ENCODE measurements around the gene C22orf39.

- no peak for TF ChIP-seq EZH2 (IDR thresholded peaks at IDR 0.05; ENCODE audit: borderline replicate concordance, control insufficient read depth, low read depth, low read length)
- no peak for TF ChIP-seq RCOR1 (conservative IDR thresholded peaks at IDR 0.05; ENCODE audit: low read depth, low read length)
- TF ChIP-seq CHD4 (IDR thresholded peaks at IDR 0.05) = no peak
- TF ChIP-seq POLR2AphosphoS5 (IDR thresholded peaks at IDR 0.05; ENCODE audit: low read length) = 0 out of 2 replicates have a peak, but pooled peaks have one; percentile 21
- TF ChIP-seq CEBPB (IDR thresholded peaks at IDR 0.05; ENCODE audit: borderline replicate concordance in 1 of 2, low read depth in 2 of 2, low read length in 2 of 2) = no peak
- TF ChIP-seq POLR2A (IDR thresholded peaks at IDR 0.05; ENCODE audit: low read depth, low read length) = no peak
- no peak for TF ChIP-seq USF2 (IDR thresholded peaks at IDR 0.05; ENCODE audit: borderline replicate concordance, low read depth, low read length)
- TF ChIP-seq, protein P1, sequence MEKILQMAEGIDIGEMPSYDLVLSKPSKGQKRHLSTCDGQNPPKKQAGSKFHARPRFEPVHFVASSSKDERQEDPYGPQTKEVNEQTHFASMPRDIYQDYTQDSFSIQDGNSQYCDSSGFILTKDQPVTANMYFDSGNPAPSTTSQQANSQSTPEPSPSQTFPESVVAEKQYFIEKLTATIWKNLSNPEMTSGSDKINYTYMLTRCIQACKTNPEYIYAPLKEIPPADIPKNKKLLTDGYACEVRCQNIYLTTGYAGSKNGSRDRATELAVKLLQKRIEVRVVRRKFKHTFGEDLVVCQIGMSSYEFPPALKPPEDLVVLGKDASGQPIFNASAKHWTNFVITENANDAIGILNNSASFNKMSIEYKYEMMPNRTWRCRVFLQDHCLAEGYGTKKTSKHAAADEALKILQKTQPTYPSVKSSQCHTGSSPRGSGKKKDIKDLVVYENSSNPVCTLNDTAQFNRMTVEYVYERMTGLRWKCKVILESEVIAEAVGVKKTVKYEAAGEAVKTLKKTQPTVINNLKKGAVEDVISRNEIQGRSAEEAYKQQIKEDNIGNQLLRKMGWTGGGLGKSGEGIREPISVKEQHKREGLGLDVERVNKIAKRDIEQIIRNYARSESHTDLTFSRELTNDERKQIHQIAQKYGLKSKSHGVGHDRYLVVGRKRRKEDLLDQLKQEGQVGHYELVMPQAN (conservative IDR thresholded peaks at IDR 0.05) = no peak
- no peak for TF ChIP-seq EGR1 (IDR thresholded peaks at IDR 0.05; ENCODE audit: borderline replicate concordance in 1 of 2, low read depth in 2 of 2, low read length in 2 of 2)
- TF ChIP-seq, protein P2, sequence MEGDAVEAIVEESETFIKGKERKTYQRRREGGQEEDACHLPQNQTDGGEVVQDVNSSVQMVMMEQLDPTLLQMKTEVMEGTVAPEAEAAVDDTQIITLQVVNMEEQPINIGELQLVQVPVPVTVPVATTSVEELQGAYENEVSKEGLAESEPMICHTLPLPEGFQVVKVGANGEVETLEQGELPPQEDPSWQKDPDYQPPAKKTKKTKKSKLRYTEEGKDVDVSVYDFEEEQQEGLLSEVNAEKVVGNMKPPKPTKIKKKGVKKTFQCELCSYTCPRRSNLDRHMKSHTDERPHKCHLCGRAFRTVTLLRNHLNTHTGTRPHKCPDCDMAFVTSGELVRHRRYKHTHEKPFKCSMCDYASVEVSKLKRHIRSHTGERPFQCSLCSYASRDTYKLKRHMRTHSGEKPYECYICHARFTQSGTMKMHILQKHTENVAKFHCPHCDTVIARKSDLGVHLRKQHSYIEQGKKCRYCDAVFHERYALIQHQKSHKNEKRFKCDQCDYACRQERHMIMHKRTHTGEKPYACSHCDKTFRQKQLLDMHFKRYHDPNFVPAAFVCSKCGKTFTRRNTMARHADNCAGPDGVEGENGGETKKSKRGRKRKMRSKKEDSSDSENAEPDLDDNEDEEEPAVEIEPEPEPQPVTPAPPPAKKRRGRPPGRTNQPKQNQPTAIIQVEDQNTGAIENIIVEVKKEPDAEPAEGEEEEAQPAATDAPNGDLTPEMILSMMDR (IDR thresholded peaks at IDR 0.05 in 2 of 3, conservative IDR thresholded peaks at IDR 0.05 in 1 of 3; ENCODE audit: control insufficient read depth in 2 of 3, extremely low read depth in 1 of 3, insufficient read depth in 1 of 3, low read depth in 3 of 3, low read length in 3 of 3) = no peak
Observed at GRCh38 chr22:19443544-19444211, 3.8 kb downstream of the C22orf39 start.
